ENCODE results near the gene FAM221B. TPM values are rescaled to one million over a fixed set of nuclear protein-coding genes. Genes with fewer than 3 reads are reported as not detected.

Gene FAM221B
- total RNA-seq: not detected
- 0.16 TPM for total RNA-seq (2013)

GRCh38 chr9:35828716-35829083 lies at the start of gene FAM221B:
FAM221B (minus strand) TSS chr9:35828732; CDS start chr9:35826161, 2,571 bp downstream.
- Histone ChIP-seq H3K4me3 (ENCODE audit: low read length) (peak within 1 kb of the TSS; percentile 82), H3K9me3 (ENCODE audit: control insufficient read depth, insufficient read depth, low read length) (no peaks in the 10 kb centered on the region), H3K4me1 (ENCODE audit: control insufficient read depth, insufficient read depth, low read length) (peaks cover 21% of the 10 kb centered on the region), H3K27me3 (ENCODE audit: control insufficient read depth, insufficient read depth, low read length) (no peaks in the 10 kb centered on the region), H3K36me3 (ENCODE audit: control insufficient read depth, insufficient read depth, low read length) (no peaks in the 10 kb centered on the region), H3K27ac (ENCODE audit: low read length) (peak within 1 kb of the TSS; percentile 70)
- H3K4me3 Mint-ChIP-seq: peak within 1 kb of the TSS; percentile 99
- no peaks in the 10 kb centered on the region for H3K27me3 Mint-ChIP-seq (ENCODE audit: low read depth in 2 of 2)
- DNase-seq (no peak), ATAC-seq (peak in 1 of 3 donors; percentile 14)
- intact Hi-C loops (cut with micrococcal nuclease): loop anchor here (5.0 kb wide), 2 partner anchors 91 to 226 kb away; no protein-coding TSS in a partner anchor
- TF ChIP-seq CTCF (IDR thresholded peaks at IDR 0.05): no peak
- H3K9me3 Mint-ChIP-seq: no peaks in the 10 kb centered on the region
- WGBS (ENCODE audit: insufficient coverage): 1% methylated on average over 21 of the region's 21 CpGs
- H3K36me3 Mint-ChIP-seq: no peaks in the 10 kb centered on the region
- H3K27ac Mint-ChIP-seq: peak within 1 kb of the TSS; percentile 92 to 93
- peaks cover 27 to 38% of the 10 kb centered on the region in 2 donors for H3K4me1 Mint-ChIP-seq

- no peak overlapping the region for H3K4me3 ChIP-seq (ENCODE audit: low read length)
- H3K4me1 ChIP-seq (ENCODE audit: control insufficient read depth, insufficient read depth, low read length): no peaks in the 10 kb centered on the region
- WGBS (ENCODE audit: insufficient coverage): no CpG with 5 or more reads among the region's 3 CpGs
- H3K27me3 ChIP-seq (ENCODE audit: control insufficient read depth, insufficient read depth, low read length): peaks cover 8% of the 10 kb centered on the region
- Mint-ChIP-seq H3K4me1 (no peaks in the 10 kb centered on the region), H3K27me3 (ENCODE audit: low read depth in 2 of 2) (peaks cover 12 to 17% of the 10 kb centered on the region in 2 donors), H3K9me3 (peaks cover 0 to 3% of the 10 kb centered on the region in 2 donors), H3K36me3 (no peaks in the 10 kb centered on the region), H3K4me3 (no peak overlapping the region), H3K27ac (no peak overlapping the region)
- H3K9me3 ChIP-seq (ENCODE audit: control insufficient read depth, insufficient read depth, low read length): no peaks in the 10 kb centered on the region
- intact Hi-C loops (cut with micrococcal nuclease): no loop called here
- no peak for ATAC-seq
- H3K36me3 ChIP-seq (ENCODE audit: control insufficient read depth, insufficient read depth, low read length): no peaks in the 10 kb centered on the region
- no peak overlapping the region for H3K27ac ChIP-seq (ENCODE audit: low read length)
- no peak for DNase-seq
- no peak for TF ChIP-seq CTCF (IDR thresholded peaks at IDR 0.05)
Observed at GRCh38 chr9:35872505-35872904, 44.0 kb upstream of the FAM221B start.

- 82% methylated on average over 3 of the region's 3 CpGs for WGBS (ENCODE audit: insufficient coverage)
- no peak overlapping the region for H3K4me3 Mint-ChIP-seq
- Histone ChIP-seq H3K9me3 (ENCODE audit: control insufficient read depth, insufficient read depth, low read length) (no peaks in the 10 kb centered on the region), H3K4me1 (ENCODE audit: control insufficient read depth, insufficient read depth, low read length) (no peaks in the 10 kb centered on the region), H3K4me3 (ENCODE audit: low read length) (no peak overlapping the region), H3K36me3 (ENCODE audit: control insufficient read depth, insufficient read depth, low read length) (no peaks in the 10 kb centered on the region), H3K27me3 (ENCODE audit: control insufficient read depth, insufficient read depth, low read length) (peaks cover 6% of the 10 kb centered on the region), H3K27ac (ENCODE audit: low read length) (no peak overlapping the region)
- H3K9me3 Mint-ChIP-seq: no peaks in the 10 kb centered on the region
- H3K4me1 Mint-ChIP-seq: no peaks in the 10 kb centered on the region
- peaks cover 3 to 11% of the 10 kb centered on the region in 2 donors for H3K27me3 Mint-ChIP-seq (ENCODE audit: low read depth in 2 of 2)
- H3K27ac Mint-ChIP-seq: no peak overlapping the region
- TF ChIP-seq CTCF (IDR thresholded peaks at IDR 0.05): no peak
- H3K36me3 Mint-ChIP-seq: no peaks in the 10 kb centered on the region
- intact Hi-C loops (cut with micrococcal nuclease): no loop called here
- no peak for ATAC-seq
- DNase-seq: no peak
Observed at GRCh38 chr9:35871545-35871944, 43.0 kb upstream of the FAM221B start.

GRCh38 chr9:35870351-35870923 lies 41.9 kb upstream of the FAM221B start, which contains the start of gene OR13J1:
OR13J1 (minus strand) TSS chr9:35870401; CDS start chr9:35870401, 0 bp downstream.
- no peaks in the 10 kb centered on the region for H3K4me1 Mint-ChIP-seq
- intact Hi-C loops (cut with micrococcal nuclease): no loop called here
- DNase-seq (no peak), ATAC-seq (no peak)
- no peaks in the 10 kb centered on the region for H3K27me3 ChIP-seq (ENCODE audit: control insufficient read depth, insufficient read depth, low read length)
- H3K27ac Mint-ChIP-seq: no peak within 1 kb of the TSS
- TF ChIP-seq CTCF (IDR thresholded peaks at IDR 0.05): no peak
- H3K4me3 ChIP-seq (ENCODE audit: low read length): no peak within 1 kb of the TSS
- no peaks in the 10 kb centered on the region for H3K4me1 ChIP-seq (ENCODE audit: control insufficient read depth, insufficient read depth, low read length)
- H3K36me3 ChIP-seq (ENCODE audit: control insufficient read depth, insufficient read depth, low read length): no peaks in the 10 kb centered on the region
- no peaks in the 10 kb centered on the region for H3K9me3 Mint-ChIP-seq
- no peak within 1 kb of the TSS for H3K27ac ChIP-seq (ENCODE audit: low read length)
- 88% methylated on average over 8 of the region's 8 CpGs for WGBS (ENCODE audit: insufficient coverage)
- H3K9me3 ChIP-seq (ENCODE audit: control insufficient read depth, insufficient read depth, low read length): no peaks in the 10 kb centered on the region
- H3K36me3 Mint-ChIP-seq: no peaks in the 10 kb centered on the region
- peaks cover 0 to 6% of the 10 kb centered on the region in 2 donors for H3K27me3 Mint-ChIP-seq (ENCODE audit: low read depth in 2 of 2)
- no peak within 1 kb of the TSS for H3K4me3 Mint-ChIP-seq
